ENCODE results near the gene DCLRE1B. TPM values are rescaled to one million over a fixed set of nuclear protein-coding genes. Genes with fewer than 3 reads are reported as not detected.

DCLRE1B gene
- total RNA-seq, 2 donors from 2014 or later = 16.1 to 21.4 TPM

Other genes starting within 250 kb of the DCLRE1B start
- 10 to 100 TPM; 19.5 to 24.8 TPM for gene PHTF1, start 145.8 kb upstream of the DCLRE1B start, total RNA-seq
- gene RSBN1, start 92.8 kb upstream of the DCLRE1B start, total RNA-seq = 10 to 100 TPM; 22.2 to 47.4 TPM
- 10 to 100 TPM; 55.9 to 70.1 TPM for gene PTPN22, start 33.6 kb upstream of the DCLRE1B start, total RNA-seq
- 1 to 10 TPM in 1 of 2 donors, under 1 TPM in 1; 0.99 to 4.4 TPM for gene BCL2L15, start 17.7 kb upstream of the DCLRE1B start, total RNA-seq
- 10 to 100 TPM; 46.5 to 61.7 TPM for gene AP4B1, start 527 bp upstream of the DCLRE1B start, total RNA-seq
- 10 to 100 TPM; 44.4 to 71.0 TPM for gene HIPK1, start 24.0 kb downstream of the DCLRE1B start, total RNA-seq
- under 1 TPM; 0.13 to 0.40 TPM for gene OLFML3, start 74.1 kb downstream of the DCLRE1B start, total RNA-seq
- gene SYT6, start 248.5 kb downstream of the DCLRE1B start, total RNA-seq = not detected